IMR-90 (cell line): Measurements from ENCODE around the gene CDC14A. TPM values are rescaled to one million over a fixed set of nuclear protein-coding genes. Genes with fewer than 3 reads are reported as not detected.

Source experiments
- ATAC-seq: fragments of 200-7000 bp; cut with Tn5 transposase; 2 replicates; pipeline ENCODE4 v1.9.1; 2020; ENCODE audit warnings: low read depth, mild to moderate bottlenecking, moderate library complexity
- BruUV-seq: library from RNA; stranded (reverse); fragments of 400-500 nt; replicated peaks from 2 replicates; lab custom pipeline; 2021; lab: Mats Ljungman, UMichigan
- CTCF ChIA-PET: fragments of 300-600 bp; formaldehyde crosslinking; extraction: SDS; loops from one replicate; lab custom pipeline; 2021; ENCODE audit warnings: antibody characterized with exemption; lab: Yijun Ruan, JAX
- POLR2A ChIA-PET: fragments of 300-600 bp; sonication (Branson Sonifier 250); formaldehyde crosslinking; loops from one replicate; lab custom pipeline; 2022; ENCODE audit warnings: antibody characterized with exemption; ENCODE audit not compliant: unreplicated experiment; lab: Charles Lee
- DNase-seq: peaks from one replicate; pipeline ENCODE4 v3.0.0; 2013
- H2AFZ ChIP-seq: replicated peaks from 2 replicates; pipeline ENCODE3; 2013; ENCODE audit warnings: low read length, mild to moderate bottlenecking; ENCODE audit not compliant: poor library complexity
- H2AK5ac ChIP-seq: 2 replicates; pipeline ENCODE4 v1.6.1; 2013; ENCODE audit warnings: low read depth, low read length, inconsistent platforms
- H2AK9ac ChIP-seq: replicated peaks from 2 replicates; pipeline ENCODE3; 2013; ENCODE audit warnings: mild to moderate bottlenecking, low read depth, low read length, moderate library complexity; ENCODE audit not compliant: poor library complexity
- H2BK120ac ChIP-seq: 2 replicates; pipeline ENCODE4 v1.6.1; 2013; ENCODE audit warnings: low read depth, low read length, inconsistent platforms
- H2BK15ac ChIP-seq: 3 replicates; pipeline ENCODE4 v1.6.1; 2013; ENCODE audit warnings: low read depth, low read length, inconsistent platforms
- H2BK20ac ChIP-seq: 2 replicates; pipeline ENCODE4 v1.6.1; 2013; ENCODE audit warnings: low read depth, mild to moderate bottlenecking, inconsistent platforms, low read length, moderate library complexity
- H2BK5ac ChIP-seq: 2 replicates; pipeline ENCODE4 v1.6.1; 2013; ENCODE audit warnings: mild to moderate bottlenecking, low read depth, low read length, inconsistent platforms; ENCODE audit not compliant: poor library complexity, severe bottlenecking
- H3K14ac ChIP-seq: replicated peaks from 2 replicates; pipeline ENCODE4 v1.6.1; 2013; ENCODE audit warnings: low read depth, low read length, inconsistent platforms
- H3K18ac ChIP-seq: 2 replicates; pipeline ENCODE4 v1.6.1; 2013; ENCODE audit warnings: low read depth, low read length, control low read depth
- H3K23ac ChIP-seq: 2 replicates; pipeline ENCODE4 v1.6.1; 2013; ENCODE audit warnings: low read depth, low read length, inconsistent platforms
- H3K27ac ChIP-seq: 2 replicates; pipeline ENCODE4 v1.5.1; 2013; ENCODE audit warnings: mild to moderate bottlenecking, control low read depth, low read length; ENCODE audit not compliant: insufficient read depth
- H3K27me3 ChIP-seq: 2 replicates; pipeline ENCODE4 v1.6.1; 2013; ENCODE audit warnings: low read length; ENCODE audit not compliant: control insufficient read depth, insufficient read depth
- H3K36me3 ChIP-seq: 2 replicates; pipeline ENCODE4 v1.6.1; 2013; ENCODE audit warnings: low read length, mixed read lengths; ENCODE audit not compliant: control insufficient read depth, insufficient read depth
- H3K4ac ChIP-seq: 2 replicates; pipeline ENCODE4 v1.6.1; 2013; ENCODE audit warnings: low read depth, low read length, inconsistent platforms
- H3K4me1 ChIP-seq: 2 replicates; pipeline ENCODE4 v1.6.1; 2013; ENCODE audit warnings: low read length, mixed read lengths; ENCODE audit not compliant: control insufficient read depth, insufficient read depth
- H3K4me2 ChIP-seq: 2 replicates; pipeline ENCODE4 v1.6.1; 2013; ENCODE audit warnings: low read depth, mild to moderate bottlenecking, control low read depth, low read length, moderate library complexity
- H3K4me3 ChIP-seq: 2 replicates; pipeline ENCODE4 v1.5.1; 2013; ENCODE audit warnings: low read depth, mild to moderate bottlenecking, control low read depth, low read length, moderate library complexity; ENCODE audit not compliant: insufficient read depth
- H3K56ac ChIP-seq: 2 replicates; pipeline ENCODE4 v1.6.1; 2013; ENCODE audit warnings: low read length, inconsistent platforms; ENCODE audit not compliant: insufficient read depth; ENCODE audit errors: extremely low read depth
- H3K79me1 ChIP-seq, 2 experiments: 2 replicates each; pipeline ENCODE4 v1.6.1; 2013; ENCODE audit warnings: low read length in 2 of 2, inconsistent platforms in 1 of 2, low read depth in 1 of 2
- H3K9ac ChIP-seq: 2 replicates; pipeline ENCODE4 v1.6.1; 2013; ENCODE audit warnings: low read depth, low read length, control low read depth
- H3K9me1 ChIP-seq: 2 replicates; pipeline ENCODE4 v1.6.1; 2013; ENCODE audit warnings: low read length, inconsistent platforms; ENCODE audit not compliant: insufficient read depth
- H3K9me3 ChIP-seq: 2 replicates; pipeline ENCODE4 v1.6.1; 2013; ENCODE audit warnings: low read length; ENCODE audit not compliant: control insufficient read depth, insufficient read depth
- H4K20me1 ChIP-seq: 2 replicates; pipeline ENCODE4 v1.6.1; 2013; ENCODE audit warnings: low read length, inconsistent platforms; ENCODE audit not compliant: insufficient read depth
- H4K5ac ChIP-seq: 2 replicates; pipeline ENCODE4 v1.6.1; 2013; ENCODE audit warnings: mild to moderate bottlenecking, low read depth, low read length, control low read depth
- H4K8ac ChIP-seq, 2 experiments: 2 replicates each; pipeline ENCODE4 v1.6.1; 2013; ENCODE audit warnings: low read depth in 2 of 2, low read length in 2 of 2, control low read depth in 1 of 2, inconsistent platforms in 1 of 2
- H4K91ac ChIP-seq: 2 replicates; pipeline ENCODE4 v1.6.1; 2013; ENCODE audit warnings: low read depth, low read length, inconsistent platforms; ENCODE audit not compliant: insufficient read depth
- CHD1 ChIP-seq: IDR thresholded peaks from 2 replicates; pipeline ENCODE4 v1.6.1; 2012; ENCODE audit warnings: low read depth, low read length, improper control_type of control experiment
- ELK1 ChIP-seq: fragments of 150-350 bp; IDR thresholded peaks from 2 replicates; pipeline ENCODE4 v1.6.1; 2016; ENCODE audit warnings: low read depth, mild to moderate bottlenecking, low read length, moderate library complexity, borderline replicate concordance
- FOS ChIP-seq: fragments of 150-350 bp; IDR thresholded peaks from 2 replicates; pipeline ENCODE4 v1.6.1; 2016; ENCODE audit warnings: low read depth, low read length
- MAFK ChIP-seq: IDR thresholded peaks from 2 replicates; pipeline ENCODE4 v1.6.1; 2012; ENCODE audit warnings: low read depth, low read length, improper control_type of control experiment
- MAZ ChIP-seq: IDR thresholded peaks from 2 replicates; pipeline ENCODE4 v1.6.1; 2012; ENCODE audit warnings: low read depth, mild to moderate bottlenecking, low read length, improper control_type of control experiment, moderate library complexity, borderline replicate concordance
- RFX5 ChIP-seq: IDR thresholded peaks from 2 replicates; pipeline ENCODE4 v1.8.0; 2012; ENCODE audit warnings: low read depth, mild to moderate bottlenecking, low read length, moderate library complexity
- USF2 ChIP-seq: fragments of 150-350 bp; IDR thresholded peaks from 2 replicates; pipeline ENCODE4 v1.6.1; 2017; ENCODE audit warnings: mild to moderate bottlenecking, antibody characterized with exemption, low read length, low read depth
- WGBS, 2 experiments: methylation state at CpG; one replicate each; pipeline versions ENCODE4 v1.1.5 to v1.1.7; 2013; ENCODE audit warnings: missing lambda C conversion rate in 2 of 2; ENCODE audit not compliant: insufficient read length in 1 of 2; ENCODE audit errors: extremely low coverage in 2 of 2; 5-methylcytosine and 5-hydroxymethylcytosine counted together
- dilution Hi-C: fragments of 300-500 bp; cut with HindIII; formaldehyde crosslinking; loops from one replicate; pipeline ENCODE4 v1.14.3; 2018; ENCODE audit warnings: low sequenced_read_pairs; ENCODE audit not compliant: unreplicated experiment
- in situ Hi-C: fragments of 300-500 bp; cut with MboI; formaldehyde crosslinking; loops from 3 replicates; pipeline ENCODE4 v1.14.3; 2019; ENCODE audit warnings: low sequenced_read_pairs, inconsistent platforms, mixed read lengths
- intact Hi-C: fragments of 100-400 bp; cut with micrococcal nuclease; formaldehyde crosslinking; loops from 2 replicates; pipeline ENCODE4 v1.10.0; 2022
- polyA plus RNA-seq, 3 experiments: library from polyadenylated mRNA; depleted of rRNA; stranded (reverse); fragments of >200 nt; gene quantifications; 2 replicates each; pipeline ENCODE4 v1.2.3, GENCODE V29; 2012; ENCODE audit warnings: low replicate concordance in 1 of 3
- total RNA-seq: library from RNA; depleted of rRNA; stranded (reverse); fragments of >200 nt; gene quantifications from 2 replicates; pipeline ENCODE4 v1.2.3, GENCODE V29; 2012
- TF ChIP-seq, protein P1 (sequence below): conservative IDR thresholded peaks from 2 replicates; pipeline ENCODE4 v1.5.1; 2012; ENCODE audit warnings: mild to moderate bottlenecking, low read depth, low read length, improper control_type of control experiment

Gene CDC14A
- total and polyA plus RNA-seq, 2 of the 4 experiments (the other 2 are of a cell fraction) = 1.7 to 3.0 TPM

- ATAC-seq (no peak), DNase-seq (no peak)
- Histone ChIP-seq H4K20me1 (no peaks in the 10 kb centered on the region), H3K79me1 (no peaks in the 10 kb centered on the region), H2BK15ac (no peak overlapping the region), H4K91ac (no peak overlapping the region), H3K36me3 (no peaks in the 10 kb centered on the region), H4K8ac (no peak overlapping the region), H4K5ac (no peak overlapping the region), H3K4ac (no peak overlapping the region), H3K4me1 (no peaks in the 10 kb centered on the region), H3K4me3 (no peak overlapping the region), H3K9ac (no peak overlapping the region), H3K14ac (no peak overlapping the region), H2AK9ac (no peak overlapping the region), H3K4me2 (no peak overlapping the region), H2BK120ac (no peak overlapping the region), H3K56ac (no peak overlapping the region), H2AK5ac (no peak overlapping the region), H3K9me3 (no peaks in the 10 kb centered on the region), H3K9me1 (no peaks in the 10 kb centered on the region), H2BK20ac (no peak overlapping the region), H2BK5ac (no peak overlapping the region), H3K27ac (no peak overlapping the region), H3K18ac (no peak overlapping the region), H3K27me3 (no peaks in the 10 kb centered on the region), H2AFZ (no peak overlapping the region), H3K23ac (no peak overlapping the region)
- WGBS, 2 experiments = no CpG with 5 or more reads among the region's 2 CpGs
- intact Hi-C loops = no loop called here
- ChIA-PET POLR2A (no interaction called here), CTCF (no interaction called here)
- BruUV-seq = no TSS peak
- dilution Hi-C loops = no loop called here
- in situ Hi-C loops = no loop called here
- TF ChIP-seq FOS = no peak
- TF ChIP-seq MAFK = no peak
- TF ChIP-seq RFX5 = no peak
- no peak for TF ChIP-seq ELK1
- no peak for TF ChIP-seq CHD1
- TF ChIP-seq MAZ = no peak
- TF ChIP-seq, protein P1, sequence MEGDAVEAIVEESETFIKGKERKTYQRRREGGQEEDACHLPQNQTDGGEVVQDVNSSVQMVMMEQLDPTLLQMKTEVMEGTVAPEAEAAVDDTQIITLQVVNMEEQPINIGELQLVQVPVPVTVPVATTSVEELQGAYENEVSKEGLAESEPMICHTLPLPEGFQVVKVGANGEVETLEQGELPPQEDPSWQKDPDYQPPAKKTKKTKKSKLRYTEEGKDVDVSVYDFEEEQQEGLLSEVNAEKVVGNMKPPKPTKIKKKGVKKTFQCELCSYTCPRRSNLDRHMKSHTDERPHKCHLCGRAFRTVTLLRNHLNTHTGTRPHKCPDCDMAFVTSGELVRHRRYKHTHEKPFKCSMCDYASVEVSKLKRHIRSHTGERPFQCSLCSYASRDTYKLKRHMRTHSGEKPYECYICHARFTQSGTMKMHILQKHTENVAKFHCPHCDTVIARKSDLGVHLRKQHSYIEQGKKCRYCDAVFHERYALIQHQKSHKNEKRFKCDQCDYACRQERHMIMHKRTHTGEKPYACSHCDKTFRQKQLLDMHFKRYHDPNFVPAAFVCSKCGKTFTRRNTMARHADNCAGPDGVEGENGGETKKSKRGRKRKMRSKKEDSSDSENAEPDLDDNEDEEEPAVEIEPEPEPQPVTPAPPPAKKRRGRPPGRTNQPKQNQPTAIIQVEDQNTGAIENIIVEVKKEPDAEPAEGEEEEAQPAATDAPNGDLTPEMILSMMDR = no peak
- TF ChIP-seq USF2 = no peak
These were observed 45.5 kb upstream of the CDC14A start for GRCh38 chr1:100306735-100307313.
